WTC11 (cell line): ENCODE measurements around the gene GRM8. TPM values are rescaled to one million over a fixed set of nuclear protein-coding genes. Genes with fewer than 3 reads are reported as not detected.

Experiments
- ATAC-seq: fragments of 200-7000 bp; cut with Tn5 transposase; 2 replicates; pipeline ENCODE4 v1.10.0; 2021; ENCODE audit warnings: mild to moderate bottlenecking, moderate library complexity
- CTCF ChIA-PET: fragments of 300-600 bp; sonication (Branson Sonifier 250); formaldehyde crosslinking; loops from one replicate; lab custom pipeline; 2021; ENCODE audit warnings: antibody characterized with exemption; lab: Charles Lee
- POLR2A ChIA-PET: fragments of 350-600 bp; sonication (Branson Sonifier 250); formaldehyde crosslinking; loops from one replicate; lab custom pipeline; 2021; ENCODE audit warnings: antibody characterized with exemption; lab: Charles Lee
- DNase-seq: peaks from one replicate; pipeline ENCODE4 v3.0.0; 2021; ENCODE audit warnings: low spot score
- H3K27ac Mint-ChIP-seq: 2 replicates; pipeline ENCODE4 v1.8.0; 2021; ENCODE audit warnings: mixed read lengths
- H3K27me3 Mint-ChIP-seq: 2 replicates; pipeline ENCODE4 v1.8.0; 2021; ENCODE audit warnings: low read depth, mild to moderate bottlenecking, moderate library complexity, mixed read lengths
- H3K36me3 Mint-ChIP-seq: 2 replicates; pipeline ENCODE4 v1.8.0; 2021; ENCODE audit warnings: mixed read lengths
- H3K4me1 Mint-ChIP-seq: 2 replicates; pipeline ENCODE4 v1.8.0; 2022; ENCODE audit warnings: mixed read lengths
- H3K4me3 Mint-ChIP-seq: 2 replicates; pipeline ENCODE4 v1.8.0; 2021; ENCODE audit warnings: mild to moderate bottlenecking, moderate library complexity, mixed read lengths
- H3K9me3 Mint-ChIP-seq: 2 replicates; pipeline ENCODE4 v1.8.0; 2021; ENCODE audit warnings: mixed read lengths
- CBFB ChIP-seq: sonication (generic); formaldehyde crosslinking; IDR thresholded peaks from 2 replicates; pipeline ENCODE4 v1.8.1; 2022; ENCODE audit warnings: mild to moderate bottlenecking, low read depth, missing genetic modification reagents
- FOXK1 ChIP-seq: sonication (generic); formaldehyde crosslinking; IDR thresholded peaks from 2 replicates; pipeline ENCODE4 v1.8.0; 2022; ENCODE audit warnings: mild to moderate bottlenecking, moderate library complexity, missing genetic modification reagents
- JUN ChIP-seq: sonication (generic); formaldehyde crosslinking; IDR thresholded peaks from 2 replicates; pipeline ENCODE4 v1.8.0; 2023; ENCODE audit warnings: mild to moderate bottlenecking, missing genetic modification reagents
- MYBL2 ChIP-seq: sonication (generic); formaldehyde crosslinking; IDR thresholded peaks from 2 replicates; pipeline ENCODE4 v1.8.1; 2023; ENCODE audit warnings: mild to moderate bottlenecking, moderate library complexity, missing genetic modification reagents
- NFE2L1 ChIP-seq: sonication (generic); formaldehyde crosslinking; IDR thresholded peaks from 2 replicates; pipeline ENCODE4 v1.8.1; 2023; ENCODE audit warnings: missing genetic modification reagents
- RELA ChIP-seq: sonication (generic); formaldehyde crosslinking; IDR thresholded peaks from 2 replicates; pipeline ENCODE4 v1.8.1; 2022; ENCODE audit warnings: missing genetic modification reagents, mild to moderate bottlenecking, borderline replicate concordance
- RORB ChIP-seq: fragments of 250-450 bp; sonication (Bioruptor Pico); IDR thresholded peaks from 2 replicates; pipeline ENCODE4 v1.9.0; 2021; ENCODE audit warnings: mild to moderate bottlenecking
- SMAD4 ChIP-seq: sonication (generic); formaldehyde crosslinking; IDR thresholded peaks from 2 replicates; pipeline ENCODE4 v1.8.0; 2022; ENCODE audit warnings: mild to moderate bottlenecking, missing genetic modification reagents
- TP53 ChIP-seq: sonication (generic); formaldehyde crosslinking; IDR thresholded peaks from 2 replicates; pipeline ENCODE4 v1.8.1; 2023; ENCODE audit warnings: mild to moderate bottlenecking, missing genetic modification reagents
- ZNF219 ChIP-seq: sonication (generic); formaldehyde crosslinking; IDR thresholded peaks from 2 replicates; pipeline ENCODE4 v1.8.0; 2023; ENCODE audit warnings: missing genetic modification reagents, mild to moderate bottlenecking, borderline replicate concordance
- total RNA-seq: library from RNA; stranded (reverse); gene quantifications from 3 replicates; pipeline ENCODE4 v1.2.3, GENCODE V29; 2021
- TF ChIP-seq, protein P1 (sequence below): sonication (generic); formaldehyde crosslinking; IDR thresholded peaks from 2 replicates; pipeline ENCODE4 v1.8.0; 2023; ENCODE audit warnings: mild to moderate bottlenecking, missing genetic modification reagents
- TF ChIP-seq, protein P2 (sequence below): sonication (generic); formaldehyde crosslinking; IDR thresholded peaks from 2 replicates; pipeline ENCODE4 v1.8.1; 2023; ENCODE audit warnings: mild to moderate bottlenecking, missing genetic modification reagents
- TF ChIP-seq, protein P3 (sequence below): fragments of 250-450 bp; sonication (Bioruptor Pico); IDR thresholded peaks from 2 replicates; pipeline ENCODE4 v1.9.0; 2021; ENCODE audit warnings: moderate library complexity, mild to moderate bottlenecking, inconsistent platforms, borderline replicate concordance
- TF ChIP-seq, protein P4 (sequence below): sonication (generic); formaldehyde crosslinking; conservative IDR thresholded peaks from 2 replicates; pipeline ENCODE4 v1.8.1; 2022; ENCODE audit warnings: mild to moderate bottlenecking, missing genetic modification reagents
- TF ChIP-seq, protein P5 (sequence below): sonication (generic); formaldehyde crosslinking; IDR thresholded peaks from 2 replicates; pipeline ENCODE4 v1.8.1; 2022; ENCODE audit warnings: mild to moderate bottlenecking, missing genetic modification reagents, moderate library complexity, borderline replicate concordance
- TF ChIP-seq, protein P6 (sequence below): sonication (generic); formaldehyde crosslinking; IDR thresholded peaks from 2 replicates; pipeline ENCODE4 v1.8.0; 2022; ENCODE audit warnings: mild to moderate bottlenecking, missing genetic modification reagents
- TF ChIP-seq, protein P7 (sequence below): sonication (generic); formaldehyde crosslinking; conservative IDR thresholded peaks from 2 replicates; pipeline ENCODE4 v1.8.1; 2023; ENCODE audit warnings: mild to moderate bottlenecking, low read depth, missing genetic modification reagents, moderate library complexity

Gene GRM8
- total RNA-seq, 1 experiment from 2014 or later: 2.3 TPM

DNA sequence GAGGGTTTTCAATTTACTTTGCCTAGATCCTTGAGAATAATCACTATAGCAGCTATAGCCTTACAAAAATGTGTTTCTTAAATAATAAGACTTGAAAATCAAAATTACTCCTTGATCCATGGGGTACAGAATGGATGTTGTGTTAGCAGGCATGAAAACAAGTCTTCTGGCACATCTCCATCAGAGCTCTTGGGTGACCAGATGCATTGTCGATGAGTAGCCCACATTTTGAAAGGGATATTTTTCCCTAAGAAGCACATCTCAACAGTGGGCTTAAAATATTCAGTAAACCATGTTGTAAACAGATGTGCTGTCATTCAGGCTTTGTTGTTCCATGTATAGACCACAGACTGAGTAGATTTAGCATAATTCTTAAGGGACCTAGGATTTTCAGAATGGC is 827.8 kb downstream of the GRM8 start:
- H3K4me1 Mint-ChIP-seq: peaks cover 6% of the 10 kb centered on the region
- H3K4me3 Mint-ChIP-seq: no peak overlapping the region
- ChIA-PET POLR2A (no interaction called here), CTCF (no interaction called here)
- no peak overlapping the region for H3K27ac Mint-ChIP-seq
- ATAC-seq (no peak), DNase-seq (no peak)
- no peaks in the 10 kb centered on the region for H3K36me3 Mint-ChIP-seq
- no peaks in the 10 kb centered on the region for H3K27me3 Mint-ChIP-seq
- no peaks in the 10 kb centered on the region for H3K9me3 Mint-ChIP-seq
- no peak for TF ChIP-seq SMAD4 (CRISPR knock-in tag)
- no peak for TF ChIP-seq CBFB (CRISPR knock-in tag)
- TF ChIP-seq, protein P1, sequence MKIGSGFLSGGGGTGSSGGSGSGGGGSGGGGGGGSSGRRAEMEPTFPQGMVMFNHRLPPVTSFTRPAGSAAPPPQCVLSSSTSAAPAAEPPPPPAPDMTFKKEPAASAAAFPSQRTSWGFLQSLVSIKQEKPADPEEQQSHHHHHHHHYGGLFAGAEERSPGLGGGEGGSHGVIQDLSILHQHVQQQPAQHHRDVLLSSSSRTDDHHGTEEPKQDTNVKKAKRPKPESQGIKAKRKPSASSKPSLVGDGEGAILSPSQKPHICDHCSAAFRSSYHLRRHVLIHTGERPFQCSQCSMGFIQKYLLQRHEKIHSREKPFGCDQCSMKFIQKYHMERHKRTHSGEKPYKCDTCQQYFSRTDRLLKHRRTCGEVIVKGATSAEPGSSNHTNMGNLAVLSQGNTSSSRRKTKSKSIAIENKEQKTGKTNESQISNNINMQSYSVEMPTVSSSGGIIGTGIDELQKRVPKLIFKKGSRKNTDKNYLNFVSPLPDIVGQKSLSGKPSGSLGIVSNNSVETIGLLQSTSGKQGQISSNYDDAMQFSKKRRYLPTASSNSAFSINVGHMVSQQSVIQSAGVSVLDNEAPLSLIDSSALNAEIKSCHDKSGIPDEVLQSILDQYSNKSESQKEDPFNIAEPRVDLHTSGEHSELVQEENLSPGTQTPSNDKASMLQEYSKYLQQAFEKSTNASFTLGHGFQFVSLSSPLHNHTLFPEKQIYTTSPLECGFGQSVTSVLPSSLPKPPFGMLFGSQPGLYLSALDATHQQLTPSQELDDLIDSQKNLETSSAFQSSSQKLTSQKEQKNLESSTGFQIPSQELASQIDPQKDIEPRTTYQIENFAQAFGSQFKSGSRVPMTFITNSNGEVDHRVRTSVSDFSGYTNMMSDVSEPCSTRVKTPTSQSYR (CRISPR knock-in tag): no peak
- TF ChIP-seq, protein P2, sequence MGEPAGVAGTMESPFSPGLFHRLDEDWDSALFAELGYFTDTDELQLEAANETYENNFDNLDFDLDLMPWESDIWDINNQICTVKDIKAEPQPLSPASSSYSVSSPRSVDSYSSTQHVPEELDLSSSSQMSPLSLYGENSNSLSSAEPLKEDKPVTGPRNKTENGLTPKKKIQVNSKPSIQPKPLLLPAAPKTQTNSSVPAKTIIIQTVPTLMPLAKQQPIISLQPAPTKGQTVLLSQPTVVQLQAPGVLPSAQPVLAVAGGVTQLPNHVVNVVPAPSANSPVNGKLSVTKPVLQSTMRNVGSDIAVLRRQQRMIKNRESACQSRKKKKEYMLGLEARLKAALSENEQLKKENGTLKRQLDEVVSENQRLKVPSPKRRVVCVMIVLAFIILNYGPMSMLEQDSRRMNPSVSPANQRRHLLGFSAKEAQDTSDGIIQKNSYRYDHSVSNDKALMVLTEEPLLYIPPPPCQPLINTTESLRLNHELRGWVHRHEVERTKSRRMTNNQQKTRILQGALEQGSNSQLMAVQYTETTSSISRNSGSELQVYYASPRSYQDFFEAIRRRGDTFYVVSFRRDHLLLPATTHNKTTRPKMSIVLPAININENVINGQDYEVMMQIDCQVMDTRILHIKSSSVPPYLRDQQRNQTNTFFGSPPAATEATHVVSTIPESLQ (CRISPR knock-in tag): no peak
- TF ChIP-seq RELA (CRISPR knock-in tag): no peak
- TF ChIP-seq, protein P3, sequence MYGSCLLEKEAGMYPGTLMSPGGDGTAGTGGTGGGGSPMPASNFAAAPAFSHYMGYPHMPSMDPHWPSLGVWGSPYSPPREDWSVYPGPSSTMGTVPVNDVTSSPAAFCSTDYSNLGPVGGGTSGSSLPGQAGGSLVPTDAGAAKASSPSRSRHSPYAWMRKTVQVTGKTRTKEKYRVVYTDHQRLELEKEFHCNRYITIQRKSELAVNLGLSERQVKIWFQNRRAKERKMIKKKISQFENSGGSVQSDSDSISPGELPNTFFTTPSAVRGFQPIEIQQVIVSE (CRISPR knock-in tag): no peak
- TF ChIP-seq, protein P4, sequence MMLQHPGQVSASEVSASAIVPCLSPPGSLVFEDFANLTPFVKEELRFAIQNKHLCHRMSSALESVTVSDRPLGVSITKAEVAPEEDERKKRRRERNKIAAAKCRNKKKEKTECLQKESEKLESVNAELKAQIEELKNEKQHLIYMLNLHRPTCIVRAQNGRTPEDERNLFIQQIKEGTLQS (CRISPR knock-in tag): no peak
- TF ChIP-seq FOXK1 (CRISPR knock-in tag): no peak
- TF ChIP-seq, protein P5, sequence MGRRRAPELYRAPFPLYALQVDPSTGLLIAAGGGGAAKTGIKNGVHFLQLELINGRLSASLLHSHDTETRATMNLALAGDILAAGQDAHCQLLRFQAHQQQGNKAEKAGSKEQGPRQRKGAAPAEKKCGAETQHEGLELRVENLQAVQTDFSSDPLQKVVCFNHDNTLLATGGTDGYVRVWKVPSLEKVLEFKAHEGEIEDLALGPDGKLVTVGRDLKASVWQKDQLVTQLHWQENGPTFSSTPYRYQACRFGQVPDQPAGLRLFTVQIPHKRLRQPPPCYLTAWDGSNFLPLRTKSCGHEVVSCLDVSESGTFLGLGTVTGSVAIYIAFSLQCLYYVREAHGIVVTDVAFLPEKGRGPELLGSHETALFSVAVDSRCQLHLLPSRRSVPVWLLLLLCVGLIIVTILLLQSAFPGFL (CRISPR knock-in tag): no peak
- TF ChIP-seq, protein P6, sequence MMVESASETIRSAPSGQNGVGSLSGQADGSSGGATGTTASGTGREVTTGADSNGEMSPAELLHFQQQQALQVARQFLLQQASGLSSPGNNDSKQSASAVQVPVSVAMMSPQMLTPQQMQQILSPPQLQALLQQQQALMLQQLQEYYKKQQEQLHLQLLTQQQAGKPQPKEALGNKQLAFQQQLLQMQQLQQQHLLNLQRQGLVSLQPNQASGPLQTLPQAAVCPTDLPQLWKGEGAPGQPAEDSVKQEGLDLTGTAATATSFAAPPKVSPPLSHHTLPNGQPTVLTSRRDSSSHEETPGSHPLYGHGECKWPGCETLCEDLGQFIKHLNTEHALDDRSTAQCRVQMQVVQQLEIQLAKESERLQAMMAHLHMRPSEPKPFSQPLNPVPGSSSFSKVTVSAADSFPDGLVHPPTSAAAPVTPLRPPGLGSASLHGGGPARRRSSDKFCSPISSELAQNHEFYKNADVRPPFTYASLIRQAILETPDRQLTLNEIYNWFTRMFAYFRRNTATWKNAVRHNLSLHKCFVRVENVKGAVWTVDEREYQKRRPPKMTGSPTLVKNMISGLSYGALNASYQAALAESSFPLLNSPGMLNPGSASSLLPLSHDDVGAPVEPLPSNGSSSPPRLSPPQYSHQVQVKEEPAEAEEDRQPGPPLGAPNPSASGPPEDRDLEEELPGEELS (CRISPR knock-in tag): no peak
- no peak for TF ChIP-seq ZNF219 (CRISPR knock-in tag)
- TF ChIP-seq NFE2L1: no peak
- no peak for TF ChIP-seq RORB (CRISPR knock-in tag)
- TF ChIP-seq MYBL2: no peak
- TF ChIP-seq TP53 (CRISPR knock-in tag): no peak

DNA sequence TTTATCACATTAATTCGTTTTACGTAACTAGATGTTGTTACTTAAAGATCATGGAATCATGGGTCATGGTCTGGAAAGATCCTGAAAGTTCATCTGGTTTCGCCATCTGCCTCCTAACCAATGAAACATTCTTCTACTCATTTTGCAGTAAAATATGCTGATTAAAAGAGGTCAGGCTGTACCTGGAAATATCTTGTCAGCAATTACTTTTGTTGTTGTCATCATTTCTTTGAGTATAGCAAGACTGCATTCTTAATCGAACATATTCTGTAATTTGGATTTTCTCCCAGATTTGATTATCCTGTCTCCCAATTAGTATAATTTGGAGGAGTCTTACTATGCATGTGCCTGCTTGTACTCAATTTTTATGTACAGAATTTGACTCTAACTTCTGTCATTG is 833.7 kb downstream of the GRM8 start:
- POLR2A ChIA-PET: no interaction called here
- TF ChIP-seq, protein P5 (CRISPR knock-in tag): no peak
- TF ChIP-seq, protein P7, sequence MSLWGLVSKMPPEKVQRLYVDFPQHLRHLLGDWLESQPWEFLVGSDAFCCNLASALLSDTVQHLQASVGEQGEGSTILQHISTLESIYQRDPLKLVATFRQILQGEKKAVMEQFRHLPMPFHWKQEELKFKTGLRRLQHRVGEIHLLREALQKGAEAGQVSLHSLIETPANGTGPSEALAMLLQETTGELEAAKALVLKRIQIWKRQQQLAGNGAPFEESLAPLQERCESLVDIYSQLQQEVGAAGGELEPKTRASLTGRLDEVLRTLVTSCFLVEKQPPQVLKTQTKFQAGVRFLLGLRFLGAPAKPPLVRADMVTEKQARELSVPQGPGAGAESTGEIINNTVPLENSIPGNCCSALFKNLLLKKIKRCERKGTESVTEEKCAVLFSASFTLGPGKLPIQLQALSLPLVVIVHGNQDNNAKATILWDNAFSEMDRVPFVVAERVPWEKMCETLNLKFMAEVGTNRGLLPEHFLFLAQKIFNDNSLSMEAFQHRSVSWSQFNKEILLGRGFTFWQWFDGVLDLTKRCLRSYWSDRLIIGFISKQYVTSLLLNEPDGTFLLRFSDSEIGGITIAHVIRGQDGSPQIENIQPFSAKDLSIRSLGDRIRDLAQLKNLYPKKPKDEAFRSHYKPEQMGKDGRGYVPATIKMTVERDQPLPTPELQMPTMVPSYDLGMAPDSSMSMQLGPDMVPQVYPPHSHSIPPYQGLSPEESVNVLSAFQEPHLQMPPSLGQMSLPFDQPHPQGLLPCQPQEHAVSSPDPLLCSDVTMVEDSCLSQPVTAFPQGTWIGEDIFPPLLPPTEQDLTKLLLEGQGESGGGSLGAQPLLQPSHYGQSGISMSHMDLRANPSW: no peak
- TF ChIP-seq JUN (CRISPR knock-in tag): no peak
- TF ChIP-seq, all 79 proteins: peak for 0
- H3K27me3 Mint-ChIP-seq: no peaks in the 10 kb centered on the region
- ATAC-seq (no peak), DNase-seq (no peak)
- H3K4me1 Mint-ChIP-seq: no peaks in the 10 kb centered on the region
- H3K4me3 Mint-ChIP-seq: no peak overlapping the region
- CTCF ChIA-PET: no interaction called here
- no peak overlapping the region for H3K27ac Mint-ChIP-seq
- no peaks in the 10 kb centered on the region for H3K36me3 Mint-ChIP-seq
- H3K9me3 Mint-ChIP-seq: no peaks in the 10 kb centered on the region
